HepG2 (cell line): Measurements from ENCODE around the gene CENPL. TPM values are rescaled to one million over a fixed set of nuclear protein-coding genes. Genes with fewer than 3 reads are reported as not detected.

ENCODE experiments used
- GATA4 ChIP-seq: sonication (generic); IDR thresholded peaks from 2 replicates; pipeline ENCODE4 v1.6.1; 2016; ENCODE audit warnings: antibody characterized with exemption, low read depth, borderline replicate concordance
- HES4 ChIP-seq: sonication (generic); formaldehyde crosslinking; IDR thresholded peaks from 2 replicates; pipeline ENCODE4 v1.9.0; 2021; ENCODE audit warnings: mild to moderate bottlenecking, missing genetic modification reagents, borderline replicate concordance
- HINFP ChIP-seq: sonication (generic); formaldehyde crosslinking; IDR thresholded peaks from 2 replicates; pipeline ENCODE4 v1.4.0; 2020; ENCODE audit warnings: low read depth, mild to moderate bottlenecking, missing genetic modification reagents
- HOXD1 ChIP-seq: sonication (generic); formaldehyde crosslinking; IDR thresholded peaks from 2 replicates; pipeline ENCODE4 v1.5.0; 2020; ENCODE audit warnings: missing genetic modification reagents
- NFRKB ChIP-seq: fragments of 450-650 bp; IDR thresholded peaks from 2 replicates; pipeline ENCODE4 v1.6.1; 2017
- PRDM4 ChIP-seq: sonication (generic); formaldehyde crosslinking; IDR thresholded peaks from 2 replicates; pipeline ENCODE4 v1.9.0; 2021; ENCODE audit warnings: missing genetic modification reagents, borderline replicate concordance
- SIN3B ChIP-seq: fragments of 150-350 bp; IDR thresholded peaks from 2 replicates; pipeline ENCODE4 v1.6.1; 2014; ENCODE audit warnings: low read length
- SOX13 ChIP-seq, 3 experiments: fragments of 450-650 bp in 1 of 3; sonication (generic) in 1 of 3; formaldehyde crosslinking in 1 of 3; IDR thresholded peaks in 2 of 3; conservative IDR thresholded peaks in 1 of 3; 2 replicates each; pipeline versions ENCODE4 v1.5.0 to v1.6.1; 2016 to 2020; ENCODE audit warnings: antibody characterized with exemption in 1 of 3, mild to moderate bottlenecking in 1 of 3, missing compliant biosample characterization in 1 of 3, missing genetic modification reagents in 1 of 3, moderate library complexity in 1 of 3
- YEATS4 ChIP-seq: sonication (generic); formaldehyde crosslinking; IDR thresholded peaks from 2 replicates; pipeline ENCODE4 v1.4.0; 2020; ENCODE audit warnings: missing genetic modification reagents, borderline replicate concordance
- ZBTB14 ChIP-seq: sonication (generic); formaldehyde crosslinking; IDR thresholded peaks from 2 replicates; pipeline ENCODE4 v1.4.0; 2020; ENCODE audit warnings: missing genetic modification reagents
- ZBTB44 ChIP-seq: sonication (generic); formaldehyde crosslinking; IDR thresholded peaks from 2 replicates; pipeline ENCODE4 v1.4.0; 2020; ENCODE audit warnings: missing genetic modification reagents
- ZEB1 ChIP-seq: IDR thresholded peaks from 2 replicates; pipeline ENCODE4 v1.6.1; 2012; ENCODE audit warnings: mild to moderate bottlenecking, low read depth, inconsistent platforms; ENCODE audit not compliant: insufficient replicate concordance
- ZIK1 ChIP-seq: sonication (generic); formaldehyde crosslinking; IDR thresholded peaks from 2 replicates; pipeline ENCODE4 v1.5.0; 2020; ENCODE audit warnings: mild to moderate bottlenecking, low read depth, missing genetic modification reagents, borderline replicate concordance
- ZKSCAN8 ChIP-seq: IDR thresholded peaks from 2 replicates; pipeline ENCODE4 v1.6.1; 2016; ENCODE audit warnings: borderline replicate concordance, missing genetic modification reagents, missing compliant biosample characterization
- ZMAT3 ChIP-seq: sonication (generic); formaldehyde crosslinking; conservative IDR thresholded peaks from 2 replicates; pipeline ENCODE4 v1.7.0; 2021; ENCODE audit warnings: missing genetic modification reagents
- ZNF20 ChIP-seq: sonication (generic); formaldehyde crosslinking; IDR thresholded peaks from 2 replicates; pipeline ENCODE4 v1.4.0; 2020; ENCODE audit warnings: mild to moderate bottlenecking, moderate library complexity, missing genetic modification reagents
- ZNF263 ChIP-seq: sonication (generic); formaldehyde crosslinking; IDR thresholded peaks from 2 replicates; pipeline ENCODE4 v1.4.0; 2020; ENCODE audit warnings: missing genetic modification reagents
- ZNF33A ChIP-seq: sonication (generic); formaldehyde crosslinking; IDR thresholded peaks from 2 replicates; pipeline ENCODE4 v1.5.1; 2020; ENCODE audit warnings: missing genetic modification reagents, mild to moderate bottlenecking, moderate library complexity, borderline replicate concordance
- ZNF543 ChIP-seq: sonication (generic); formaldehyde crosslinking; IDR thresholded peaks from 2 replicates; pipeline ENCODE4 v1.4.0; 2020; ENCODE audit warnings: mild to moderate bottlenecking, missing genetic modification reagents
- ZNF547 ChIP-seq: sonication (generic); formaldehyde crosslinking; IDR thresholded peaks from 2 replicates; pipeline ENCODE4 v1.5.1; 2020; ENCODE audit warnings: mild to moderate bottlenecking, missing genetic modification reagents
- ZNF563 ChIP-seq: sonication (generic); formaldehyde crosslinking; IDR thresholded peaks from 2 replicates; pipeline ENCODE4 v1.8.0; 2022; ENCODE audit warnings: mild to moderate bottlenecking, moderate library complexity, missing genetic modification reagents
- ZNF772 ChIP-seq: sonication (generic); formaldehyde crosslinking; IDR thresholded peaks from 2 replicates; pipeline ENCODE4 v1.5.0; 2020; ENCODE audit warnings: mild to moderate bottlenecking, missing genetic modification reagents
- ZSCAN21 ChIP-seq: sonication (generic); formaldehyde crosslinking; IDR thresholded peaks from 2 replicates; pipeline ENCODE4 v1.8.0; 2022; ENCODE audit warnings: mild to moderate bottlenecking, missing genetic modification reagents, moderate library complexity, borderline replicate concordance
- polyA plus RNA-seq, 8 experiments: library from polyadenylated mRNA; depleted of rRNA in 3 of 8; stranded (reverse) in 7 of 8; unstranded in 1 of 8; fragments of >200 nt; fragmentation: Illumina TruSeq in 4 of 8; extraction: Trizol in 4 of 8; gene quantifications; 2 replicates each; pipeline versions ENCODE4 v1.2.1 to v1.2.3, GENCODE V29; 2011 to 2016; ENCODE audit warnings: low read depth in 4 of 8, missing spikeins in 1 of 8, mixed read lengths in 1 of 8; ENCODE audit not compliant: insufficient read depth in 1 of 8
- total RNA-seq, 5 experiments: library from RNA; depleted of rRNA; stranded (reverse); fragments of >200 nt; fragmentation: Illumina TruSeq; extraction: Trizol; gene quantifications; 2 replicates each; pipeline ENCODE4 v1.2.3, GENCODE V29; 2016; ENCODE audit warnings: low read depth in 1 of 5

CENPL gene
- total and polyA plus RNA-seq, 2 of the 13 experiments (the other 11 are each of a cell fraction or from before 2014, with no cell fraction given) = 4.4 to 14.2 TPM

GRCh38 chr1:173824315-173825081 lies at the start of gene CENPL, which contains the start of gene DARS2 (continued):
- TF ChIP-seq ZSCAN21 (CRISPR knock-in tag) (peak; percentile 89), ZKSCAN8 (CRISPR knock-in tag) (no peak), HOXD1 (CRISPR knock-in tag) (no peak), ZNF263 (no peak), HINFP (CRISPR knock-in tag) (no peak), ZNF33A (CRISPR knock-in tag) (no peak), ZNF772 (CRISPR knock-in tag) (peak; percentile 77; the same call in 1 of the 2 replicates), GATA4 (no peak), SOX13 (IDR thresholded peaks at IDR 0.05) (no peak), SOX13 (CRISPR knock-in tag; conservative IDR thresholded peaks at IDR 0.05 in 1 of 2, IDR thresholded peaks at IDR 0.05 in 1 of 2) (peak in 1 of 2 experiments; percentile 33; a peak in 1 of 4 replicates), HES4 (CRISPR knock-in tag) (0 out of 2 replicates have a peak, but pooled peaks have one; percentile 27), ZBTB44 (CRISPR knock-in tag) (no peak), ZNF543 (no peak), ZNF563 (CRISPR knock-in tag) (peak; percentile 69; the same call in 1 of the 2 replicates), ZNF547 (CRISPR knock-in tag) (peak; percentile 52; the same call in 1 of the 2 replicates), ZBTB14 (CRISPR knock-in tag) (no peak), NFRKB (peak; percentile 68), PRDM4 (CRISPR knock-in tag) (no peak), ZIK1 (CRISPR knock-in tag) (no peak), ZMAT3 (no peak; the same call in 1 of the 2 replicates), ZNF20 (CRISPR knock-in tag) (no peak), YEATS4 (CRISPR knock-in tag) (peak; percentile 77; the same call in 1 of the 2 replicates), SIN3B (peak; percentile 89), ZEB1 (no peak)
